Right lobe of liver (tissue), 4 donors: ENCODE results near the gene CDON.

ENCODE experiments used
- CTCF ChIP-seq, 4 donors: fragments of 200-600 bp in 3 of 4; fragments of 450-650 bp in 1 of 4; IDR thresholded peaks; one replicate each; pipeline versions ENCODE4 v1.5.1 to v1.8.0; 2016 to 2022; ENCODE audit warnings: antibody characterized with exemption in 4 of 4, mild to moderate bottlenecking in 2 of 4
- POLR2A ChIP-seq: fragments of 450-650 bp; IDR thresholded peaks from one replicate; pipeline ENCODE4 v1.6.1; 2017; ENCODE audit warnings: antibody characterized with exemption, mild to moderate bottlenecking
- donor health status: DM: no; HTN: no; CAD: no.
- donor health status: DM: no; HTN: no; CAD: no.
- donor health status: DM: no; HTN: yes; CAD: no.

- no peak for TF ChIP-seq CTCF (IDR thresholded peaks at IDR 0.05)
- TF ChIP-seq POLR2A = no peak
Measured at GRCh38 chr11:126006068-126006467, 56.6 kb downstream of the CDON start.
